GM23338 (cell line): ENCODE results near the gene CTDSPL. TPM values are rescaled to one million over a fixed set of nuclear protein-coding genes. Genes with fewer than 3 reads are reported as not detected.

Experiments used
- ATAC-seq: fragments of 200-7000 bp; cut with Tn5 transposase; 3 replicates; pipeline ENCODE4 v1.9.1; 2020
- DNase-seq: peaks from one replicate; pipeline ENCODE4 v3.0.0-alpha.2; 2015; ENCODE audit warnings: low spot score
- H2AFZ ChIP-seq: fragments of 200-600 bp; sonication (generic); 2 replicates; pipeline ENCODE4 v1.8.0; 2016; ENCODE audit warnings: antibody characterized with exemption, mild to moderate bottlenecking, moderate library complexity
- H3F3A ChIP-seq: fragments of 200-600 bp; sonication (generic); replicated peaks from 2 replicates; pipeline ENCODE4 v1.8.0; 2017; ENCODE audit warnings: antibody characterized with exemption, mixed run types, low read depth
- H3K27ac ChIP-seq: fragments of 200-600 bp; sonication (generic); 2 replicates; pipeline ENCODE4 v1.6.1; 2016; ENCODE audit warnings: low read depth
- H3K27me3 ChIP-seq: fragments of 200-600 bp; sonication (generic); 2 replicates; pipeline ENCODE4 v1.8.0; 2016; ENCODE audit warnings: mild to moderate bottlenecking, mixed run types, moderate library complexity; ENCODE audit not compliant: insufficient read depth
- H3K36me3 ChIP-seq: fragments of 200-600 bp; sonication (generic); 2 replicates; pipeline ENCODE4 v1.8.0; 2016; ENCODE audit warnings: mild to moderate bottlenecking; ENCODE audit not compliant: insufficient read depth
- H3K4me1 ChIP-seq: fragments of 200-600 bp; sonication (generic); 2 replicates; pipeline ENCODE4 v1.8.0; 2016; ENCODE audit warnings: mild to moderate bottlenecking, moderate library complexity; ENCODE audit not compliant: insufficient read depth
- H3K4me2 ChIP-seq: fragments of 200-600 bp; sonication (generic); 2 replicates; pipeline ENCODE4 v1.7.1; 2017; ENCODE audit warnings: mixed run types
- H3K4me3 ChIP-seq: fragments of 200-600 bp; sonication (generic); 2 replicates; pipeline ENCODE4 v1.6.1; 2016; ENCODE audit warnings: mixed run types
- H3K79me2 ChIP-seq: fragments of 200-600 bp; sonication (generic); replicated peaks from 2 replicates; pipeline ENCODE4 v1.8.0; 2017; ENCODE audit warnings: mild to moderate bottlenecking; ENCODE audit not compliant: insufficient read depth
- H3K9me2 ChIP-seq: fragments of 200-600 bp; sonication (generic); 2 replicates; pipeline ENCODE4 v1.8.0; 2017; ENCODE audit not compliant: insufficient read depth
- H4K20me1 ChIP-seq: fragments of 200-600 bp; sonication (generic); replicated peaks from 2 replicates; pipeline ENCODE4 v1.8.0; 2017; ENCODE audit warnings: mild to moderate bottlenecking; ENCODE audit not compliant: insufficient read depth
- H3K27ac Mint-ChIP-seq: 2 replicates; pipeline ENCODE4 v1.8.0; 2020; ENCODE audit warnings: inconsistent platforms, mild to moderate bottlenecking, moderate library complexity, mixed read lengths
- H3K27me3 Mint-ChIP-seq: 3 replicates; pipeline ENCODE4 v1.8.0; 2022; ENCODE audit warnings: low read depth, mild to moderate bottlenecking, moderate library complexity, mixed read lengths, inconsistent platforms; ENCODE audit not compliant: insufficient read depth, poor library complexity
- H3K36me3 Mint-ChIP-seq: 3 replicates; pipeline ENCODE4 v1.8.0; 2021; ENCODE audit warnings: low read depth, mild to moderate bottlenecking, inconsistent platforms, moderate library complexity, mixed read lengths
- H3K4me1 Mint-ChIP-seq: 3 replicates; pipeline ENCODE4 v1.8.0; 2020; ENCODE audit warnings: mild to moderate bottlenecking, inconsistent platforms, mixed read lengths
- H3K4me3 Mint-ChIP-seq: 3 replicates; pipeline ENCODE4 v1.8.0; 2021; ENCODE audit warnings: moderate library complexity, mild to moderate bottlenecking, inconsistent platforms, mixed read lengths
- H3K9me3 Mint-ChIP-seq: 3 replicates; pipeline ENCODE4 v1.8.0; 2020; ENCODE audit warnings: moderate library complexity, mild to moderate bottlenecking, inconsistent platforms, mixed read lengths
- CREB1 ChIP-seq: fragments of 250-450 bp; sonication (Bioruptor Pico); IDR thresholded peaks from 2 replicates; pipeline ENCODE4 v1.5.0; 2020; ENCODE audit warnings: low read depth, mild to moderate bottlenecking, moderate library complexity
- CTCF ChIP-seq, 2 experiments: fragments of 200-600 bp in 1 of 2; sonication (generic) in 1 of 2; conservative IDR thresholded peaks; 2 replicates each; pipeline versions ENCODE4 v1.5.1 to v1.6.1; 2016 to 2017; ENCODE audit warnings: antibody characterized with exemption in 2 of 2, low read depth in 2 of 2, mild to moderate bottlenecking in 2 of 2, moderate library complexity in 1 of 2
- ETS1 ChIP-seq: IDR thresholded peaks from 2 replicates; pipeline ENCODE4 v1.6.1; 2016; ENCODE audit warnings: antibody characterized with exemption
- EZH2 ChIP-seq: fragments of 200-600 bp; sonication (generic); IDR thresholded peaks from one replicate; pipeline ENCODE4 v1.8.0; 2017; ENCODE audit warnings: antibody characterized with exemption, mild to moderate bottlenecking, low read depth; ENCODE audit not compliant: unreplicated experiment
- EZH2phosphoT487 ChIP-seq: fragments of 200-600 bp; sonication (generic); IDR thresholded peaks from one replicate; pipeline ENCODE4 v1.8.1; 2018; ENCODE audit warnings: antibody characterized with exemption; ENCODE audit not compliant: unreplicated experiment
- JUNB ChIP-seq: IDR thresholded peaks from one replicate; pipeline ENCODE4 v1.6.1; 2016; ENCODE audit warnings: antibody characterized with exemption; ENCODE audit not compliant: unreplicated experiment
- NANOG ChIP-seq: IDR thresholded peaks from 2 replicates; pipeline ENCODE4 v1.6.1; 2016; ENCODE audit warnings: antibody characterized with exemption, borderline replicate concordance
- POLR2AphosphoS5 ChIP-seq: IDR thresholded peaks from 2 replicates; pipeline ENCODE4 v1.6.1; 2016; ENCODE audit warnings: antibody characterized with exemption, low read depth
- REST ChIP-seq: IDR thresholded peaks from one replicate; pipeline ENCODE4 v1.6.1; 2018; ENCODE audit warnings: antibody characterized with exemption; ENCODE audit not compliant: unreplicated experiment
- STAT1 ChIP-seq: IDR thresholded peaks from one replicate; pipeline ENCODE4 v1.6.1; 2016; ENCODE audit warnings: antibody characterized with exemption; ENCODE audit not compliant: unreplicated experiment
- ZNF114 ChIP-seq: fragments of 250-450 bp; sonication (Bioruptor Pico); IDR thresholded peaks from 2 replicates; pipeline ENCODE4 v1.5.0; 2020; ENCODE audit warnings: mild to moderate bottlenecking, moderate library complexity
- ZNF331 ChIP-seq: fragments of 250-450 bp; sonication (Bioruptor Pico); IDR thresholded peaks from 2 replicates; pipeline ENCODE4 v1.5.0; 2020; ENCODE audit warnings: low read depth, mild to moderate bottlenecking, moderate library complexity
- polyA plus RNA-seq: library from polyadenylated mRNA; unstranded; fragments of >200 nt; fragmentation: Nextera tagmentation; extraction: Ambion mirVana; gene quantifications from 2 replicates; pipeline ENCODE4 v1.2.1, GENCODE V29; 2016
- total RNA-seq: library from RNA; depleted of rRNA; stranded (reverse); fragments of >200 nt; shearing (Covaris generic); gene quantifications from 2 replicates; pipeline ENCODE4 v1.2.3, GENCODE V29; 2014
- TF ChIP-seq, protein P1 (sequence below): fragments of 250-450 bp; sonication (Bioruptor Pico); IDR thresholded peaks from 2 replicates; pipeline ENCODE4 v1.5.0; 2020; ENCODE audit warnings: mild to moderate bottlenecking, moderate library complexity

The CTDSPL gene
- total and polyA plus RNA-seq, 2 experiments from 2014 or later: 23.2 to 42.0 TPM

GRCh38 chr3:38006031-38006430, 144.4 kb downstream of the CTDSPL start:
- Histone ChIP-seq H3K4me2 (no peak overlapping the region), H3F3A (no peaks in the 10 kb centered on the region), H3K79me2 (no peaks in the 10 kb centered on the region), H3K36me3 (no peaks in the 10 kb centered on the region), H3K4me3 (no peak overlapping the region), H4K20me1 (no peaks in the 10 kb centered on the region), H3K27me3 (no peaks in the 10 kb centered on the region), H3K27ac (no peak overlapping the region), H3K9me2 (no peaks in the 10 kb centered on the region), H2AFZ (no peak overlapping the region), H3K4me1 (no peaks in the 10 kb centered on the region)
- peaks cover 9% of the 10 kb centered on the region; the same call in 2 of the 3 replicates for H3K4me1 Mint-ChIP-seq
- H3K27me3 Mint-ChIP-seq: peaks cover 10% of the 10 kb centered on the region
- H3K36me3 Mint-ChIP-seq: no peaks in the 10 kb centered on the region; the same call in 2 of the 3 replicates
- no peak overlapping the region for H3K27ac Mint-ChIP-seq
- no peak for DNase-seq
- no peak for ATAC-seq
- no peaks in the 10 kb centered on the region for H3K9me3 Mint-ChIP-seq
- no peak overlapping the region for H3K4me3 Mint-ChIP-seq
- no peak for TF ChIP-seq CTCF (conservative IDR thresholded peaks at IDR 0.05; ENCODE audit: low read depth in 2 of 2)
- TF ChIP-seq POLR2AphosphoS5: no peak
- TF ChIP-seq CREB1: no peak
- TF ChIP-seq JUNB: no peak
- no peak for TF ChIP-seq EZH2
- no peak for TF ChIP-seq STAT1
- TF ChIP-seq ETS1: no peak
- TF ChIP-seq EZH2phosphoT487: no peak
- no peak for TF ChIP-seq ZNF331 (CRISPR knock-in tag)
- TF ChIP-seq REST: no peak
- TF ChIP-seq, protein P1, sequence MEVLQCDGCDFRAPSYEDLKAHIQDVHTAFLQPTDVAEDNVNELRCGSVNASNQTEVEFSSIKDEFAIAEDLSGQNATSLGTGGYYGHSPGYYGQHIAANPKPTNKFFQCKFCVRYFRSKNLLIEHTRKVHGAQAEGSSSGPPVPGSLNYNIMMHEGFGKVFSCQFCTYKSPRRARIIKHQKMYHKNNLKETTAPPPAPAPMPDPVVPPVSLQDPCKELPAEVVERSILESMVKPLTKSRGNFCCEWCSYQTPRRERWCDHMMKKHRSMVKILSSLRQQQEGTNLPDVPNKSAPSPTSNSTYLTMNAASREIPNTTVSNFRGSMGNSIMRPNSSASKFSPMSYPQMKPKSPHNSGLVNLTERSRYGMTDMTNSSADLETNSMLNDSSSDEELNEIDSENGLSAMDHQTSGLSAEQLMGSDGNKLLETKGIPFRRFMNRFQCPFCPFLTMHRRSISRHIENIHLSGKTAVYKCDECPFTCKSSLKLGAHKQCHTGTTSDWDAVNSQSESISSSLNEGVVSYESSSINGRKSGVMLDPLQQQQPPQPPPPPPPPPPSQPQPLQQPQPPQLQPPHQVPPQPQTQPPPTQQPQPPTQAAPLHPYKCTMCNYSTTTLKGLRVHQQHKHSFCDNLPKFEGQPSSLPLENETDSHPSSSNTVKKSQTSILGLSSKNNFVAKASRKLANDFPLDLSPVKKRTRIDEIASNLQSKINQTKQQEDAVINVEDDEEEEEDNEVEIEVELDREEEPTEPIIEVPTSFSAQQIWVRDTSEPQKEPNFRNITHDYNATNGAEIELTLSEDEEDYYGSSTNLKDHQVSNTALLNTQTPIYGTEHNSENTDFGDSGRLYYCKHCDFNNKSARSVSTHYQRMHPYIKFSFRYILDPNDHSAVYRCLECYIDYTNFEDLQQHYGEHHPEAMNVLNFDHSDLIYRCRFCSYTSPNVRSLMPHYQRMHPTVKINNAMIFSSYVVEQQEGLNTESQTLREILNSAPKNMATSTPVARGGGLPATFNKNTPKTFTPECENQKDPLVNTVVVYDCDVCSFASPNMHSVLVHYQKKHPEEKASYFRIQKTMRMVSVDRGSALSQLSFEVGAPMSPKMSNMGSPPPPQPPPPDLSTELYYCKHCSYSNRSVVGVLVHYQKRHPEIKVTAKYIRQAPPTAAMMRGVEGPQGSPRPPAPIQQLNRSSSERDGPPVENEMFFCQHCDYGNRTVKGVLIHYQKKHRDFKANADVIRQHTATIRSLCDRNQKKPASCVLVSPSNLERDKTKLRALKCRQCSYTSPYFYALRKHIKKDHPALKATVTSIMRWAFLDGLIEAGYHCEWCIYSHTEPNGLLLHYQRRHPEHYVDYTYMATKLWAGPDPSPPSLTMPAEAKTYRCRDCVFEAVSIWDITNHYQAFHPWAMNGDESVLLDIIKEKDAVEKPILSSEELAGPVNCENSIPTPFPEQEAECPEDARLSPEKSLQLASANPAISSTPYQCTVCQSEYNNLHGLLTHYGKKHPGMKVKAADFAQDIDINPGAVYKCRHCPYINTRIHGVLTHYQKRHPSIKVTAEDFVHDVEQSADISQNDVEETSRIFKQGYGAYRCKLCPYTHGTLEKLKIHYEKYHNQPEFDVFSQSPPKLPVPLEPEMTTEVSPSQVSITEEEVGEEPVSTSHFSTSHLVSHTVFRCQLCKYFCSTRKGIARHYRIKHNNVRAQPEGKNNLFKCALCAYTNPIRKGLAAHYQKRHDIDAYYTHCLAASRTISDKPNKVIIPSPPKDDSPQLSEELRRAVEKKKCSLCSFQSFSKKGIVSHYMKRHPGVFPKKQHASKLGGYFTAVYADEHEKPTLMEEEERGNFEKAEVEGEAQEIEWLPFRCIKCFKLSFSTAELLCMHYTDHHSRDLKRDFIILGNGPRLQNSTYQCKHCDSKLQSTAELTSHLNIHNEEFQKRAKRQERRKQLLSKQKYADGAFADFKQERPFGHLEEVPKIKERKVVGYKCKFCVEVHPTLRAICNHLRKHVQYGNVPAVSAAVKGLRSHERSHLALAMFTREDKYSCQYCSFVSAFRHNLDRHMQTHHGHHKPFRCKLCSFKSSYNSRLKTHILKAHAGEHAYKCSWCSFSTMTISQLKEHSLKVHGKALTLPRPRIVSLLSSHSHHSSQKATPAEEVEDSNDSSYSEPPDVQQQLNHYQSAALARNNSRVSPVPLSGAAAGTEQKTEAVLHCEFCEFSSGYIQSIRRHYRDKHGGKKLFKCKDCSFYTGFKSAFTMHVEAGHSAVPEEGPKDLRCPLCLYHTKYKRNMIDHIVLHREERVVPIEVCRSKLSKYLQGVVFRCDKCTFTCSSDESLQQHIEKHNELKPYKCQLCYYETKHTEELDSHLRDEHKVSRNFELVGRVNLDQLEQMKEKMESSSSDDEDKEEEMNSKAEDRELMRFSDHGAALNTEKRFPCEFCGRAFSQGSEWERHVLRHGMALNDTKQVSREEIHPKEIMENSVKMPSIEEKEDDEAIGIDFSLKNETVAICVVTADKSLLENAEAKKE: no peak
- TF ChIP-seq NANOG: no peak
- TF ChIP-seq ZNF114: no peak
